T-cell (primary cell): Measurements from ENCODE around the gene SLCO3A1. TPM values are rescaled to one million over a fixed set of nuclear protein-coding genes. Genes with fewer than 3 reads are reported as not detected.

ENCODE experiments used
- ATAC-seq, 4 experiments: fragments of 200-7000 bp in 3 of 4; fragments of 150-1000 bp in 1 of 4; cut with Tn5 transposase; replicated peaks in 1 of 4; 1 replicate in 3 of 4; 2 replicates in 1 of 4; pipeline ENCODE4 v1.10.0; 2021; ENCODE audit warnings: moderate library complexity in 3 of 4, mild to moderate bottlenecking in 2 of 4, moderate number of reproducible peaks in 1 of 4
- CTCF ChIA-PET, 2 donors: fragments of 300-600 bp; sonication (Branson Sonifier 250); formaldehyde crosslinking; loops; one replicate each; lab custom pipeline; 2022; ENCODE audit warnings: antibody characterized with exemption in 2 of 2; lab: Charles Lee
- POLR2A ChIA-PET, 2 donors: fragments of 300-600 bp; sonication (Branson Sonifier 250); formaldehyde crosslinking; loops; one replicate each; lab custom pipeline; 2022; ENCODE audit warnings: antibody characterized with exemption in 2 of 2; lab: Charles Lee
- DNase-seq, 35 experiments: peaks; one replicate each; pipeline versions ENCODE4 v3.0.0 to v3.0.0-alpha.2; 2013 to 2023
- H3K27ac ChIP-seq: one replicate; pipeline ENCODE4 v1.5.1; 2013; ENCODE audit warnings: low read length
- H3K27me3 ChIP-seq, 2 experiments: replicated peaks in 1 of 2; 1 replicate in 1 of 2; 2 replicates in 1 of 2; pipeline versions ENCODE4 v1.6.1 to v1.7.0; 2013; ENCODE audit warnings: low read length in 1 of 2, mixed read lengths in 1 of 2; ENCODE audit not compliant: control insufficient read depth in 2 of 2, insufficient read depth in 2 of 2; ENCODE audit errors: extremely low read depth in 1 of 2
- H3K36me3 ChIP-seq, 2 donors: 1 replicate in 1 of 2; 2 replicates in 1 of 2; pipeline versions ENCODE4 v1.6.1 to v1.7.0; 2013; ENCODE audit warnings: low read length in 1 of 2; ENCODE audit not compliant: control insufficient read depth in 2 of 2, insufficient read depth in 1 of 2; ENCODE audit errors: extremely low read depth in 1 of 2
- H3K4me1 ChIP-seq, 2 experiments: 1 replicate in 1 of 2; 2 replicates in 1 of 2; pipeline versions ENCODE4 v1.6.1 to v1.7.0; 2013; ENCODE audit warnings: low read length in 2 of 2, mixed read lengths in 1 of 2; ENCODE audit not compliant: insufficient read depth in 2 of 2, control insufficient read depth in 1 of 2; ENCODE audit errors: extremely low read depth in 1 of 2
- H3K4me3 ChIP-seq, 2 donors: 1 replicate in 1 of 2; 2 replicates in 1 of 2; pipeline versions ENCODE4 v1.5.1 to v1.7.0; 2013; ENCODE audit warnings: mild to moderate bottlenecking in 2 of 2, low read length in 1 of 2, moderate library complexity in 1 of 2; ENCODE audit not compliant: control insufficient read depth in 1 of 2; ENCODE audit errors: extremely low read depth in 1 of 2
- H3K9me3 ChIP-seq: 2 replicates; pipeline ENCODE4 v1.7.0; 2013
- H3K27ac Mint-ChIP-seq, 2 donors: one replicate each; pipeline ENCODE4 v1.8.0; 2020 to 2021; ENCODE audit warnings: mild to moderate bottlenecking in 2 of 2, mixed read lengths in 2 of 2
- H3K27me3 Mint-ChIP-seq, 2 donors: one replicate each; pipeline ENCODE4 v1.8.0; 2021 to 2022; ENCODE audit warnings: mixed read lengths in 2 of 2
- H3K36me3 Mint-ChIP-seq: one replicate; pipeline ENCODE4 v1.8.0; 2021; ENCODE audit warnings: mixed read lengths
- H3K4me1 Mint-ChIP-seq, 3 donors: one replicate each; pipeline ENCODE4 v1.8.0; 2020 to 2022; ENCODE audit warnings: mixed read lengths in 3 of 3, mild to moderate bottlenecking in 1 of 3
- H3K4me3 Mint-ChIP-seq, 3 donors: one replicate each; pipeline ENCODE4 v1.8.0; 2020 to 2022; ENCODE audit warnings: mild to moderate bottlenecking in 3 of 3, mixed read lengths in 3 of 3, moderate library complexity in 3 of 3
- H3K9me3 Mint-ChIP-seq, 3 donors: one replicate each; pipeline ENCODE4 v1.8.0; 2020 to 2022; ENCODE audit warnings: mixed read lengths in 3 of 3
- WGBS: methylation state at CpG from one replicate; pipeline ENCODE4 v1.1.5; 2013; ENCODE audit warnings: missing lambda C conversion rate; ENCODE audit not compliant: insufficient coverage; 5-methylcytosine and 5-hydroxymethylcytosine counted together
- total RNA-seq, 35 experiments: library from RNA in 6 of 35; stranded (reverse) in 6 of 35; fragments of 120-200 nt in 1 of 35; gene quantifications; one replicate each; pipeline versions ENCODE4 v1.2.1 to v1.2.4 and lab custom pipeline; 2013 to 2026

The SLCO3A1 gene
- total RNA-seq, 5 donors from 2014 or later (not counting 1 experiment from before 2014, with no cell fraction given): 26.2 to 52.2 (median 38.7) TPM

DNA sequence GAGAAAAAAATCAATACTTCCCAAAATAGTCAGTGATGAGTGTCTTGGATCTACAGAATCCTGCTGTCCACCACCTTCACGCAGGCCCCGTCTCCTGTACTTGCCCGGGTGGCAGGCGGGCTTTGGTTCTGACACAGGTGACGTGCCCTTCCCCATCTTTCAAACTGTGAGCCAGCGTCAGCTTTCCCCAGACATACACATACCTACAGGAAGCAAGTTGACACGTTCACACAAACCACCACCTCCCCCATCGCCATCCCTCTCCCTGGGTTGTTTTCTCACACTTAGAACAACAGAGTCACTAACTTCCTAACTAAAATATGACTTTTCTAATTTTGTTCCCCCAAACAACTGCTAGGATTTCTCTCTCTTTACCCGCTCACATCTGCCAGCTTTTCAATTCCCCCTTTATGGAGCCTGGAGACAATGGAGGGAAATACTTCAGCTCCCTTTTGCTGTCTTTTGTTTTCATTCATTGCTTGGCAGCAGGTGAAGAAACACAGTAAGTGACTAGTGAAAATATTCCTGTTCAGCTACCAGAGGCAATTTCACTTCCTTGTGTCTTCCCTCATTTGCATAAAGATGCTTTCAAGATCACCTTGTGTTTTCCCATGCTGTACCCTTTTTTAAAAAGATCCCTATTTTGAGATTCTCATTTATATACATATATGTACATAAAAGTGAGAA is 248.3 kb downstream of the SLCO3A1 start:
- WGBS: 35% methylated on average over 8 of the region's 9 CpGs
- Mint-ChIP-seq H3K27me3 (no peaks in the 10 kb centered on the region), H3K9me3 (no peaks in the 10 kb centered on the region), H3K4me3 (no peak overlapping the region), H3K27ac (peak overlapping the region; percentile 65 to 70), H3K36me3 (peaks cover 51% of the 10 kb centered on the region), H3K4me1 (peaks cover 30 to 40% (median 37%) of the 10 kb centered on the region in 3 donors)
- H3K27me3 ChIP-seq: no peaks in the 10 kb centered on the region
- ATAC-seq: peak in 1 of 4 experiments; percentile 56
- no peaks in the 10 kb centered on the region for H3K9me3 ChIP-seq
- peak in 2 of 35 experiments; percentile 8 to 19 for DNase-seq
- H3K36me3 ChIP-seq: peaks cover 0 to 13% of the 10 kb centered on the region in 2 donors
- ChIA-PET POLR2A (no interaction called here), CTCF (interaction anchor here in 1 of 2 donors (0.6 kb wide), 1 partner anchor 16 kb away, joined by 3 read pairs; no protein-coding TSS in a partner anchor)
- H3K4me3 ChIP-seq: no peak overlapping the region
- peaks cover 3 to 17% of the 10 kb centered on the region in 2 experiments for H3K4me1 ChIP-seq
- H3K27ac ChIP-seq: no peak overlapping the region

DNA sequence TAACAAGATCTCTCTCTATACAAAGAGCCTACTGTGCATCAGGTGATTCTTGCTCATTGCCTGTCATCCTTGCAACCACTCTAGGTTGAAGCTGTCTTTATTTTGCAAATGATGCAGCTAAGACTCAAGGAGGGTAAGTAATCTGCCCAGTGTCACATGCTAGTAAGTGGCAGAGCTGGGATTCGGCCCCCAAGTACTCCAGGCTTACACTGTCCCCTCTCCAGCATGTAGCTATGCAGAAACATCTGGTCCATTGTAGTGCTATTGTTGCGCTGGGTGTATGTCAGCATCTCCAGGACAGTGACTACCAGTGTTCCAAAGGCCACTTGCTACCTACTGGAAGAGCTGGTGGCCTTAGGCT is 248.9 kb downstream of the SLCO3A1 start:
- Mint-ChIP-seq H3K4me3 (no peak overlapping the region), H3K27ac (no peak overlapping the region)
- no peak for ATAC-seq

DNA sequence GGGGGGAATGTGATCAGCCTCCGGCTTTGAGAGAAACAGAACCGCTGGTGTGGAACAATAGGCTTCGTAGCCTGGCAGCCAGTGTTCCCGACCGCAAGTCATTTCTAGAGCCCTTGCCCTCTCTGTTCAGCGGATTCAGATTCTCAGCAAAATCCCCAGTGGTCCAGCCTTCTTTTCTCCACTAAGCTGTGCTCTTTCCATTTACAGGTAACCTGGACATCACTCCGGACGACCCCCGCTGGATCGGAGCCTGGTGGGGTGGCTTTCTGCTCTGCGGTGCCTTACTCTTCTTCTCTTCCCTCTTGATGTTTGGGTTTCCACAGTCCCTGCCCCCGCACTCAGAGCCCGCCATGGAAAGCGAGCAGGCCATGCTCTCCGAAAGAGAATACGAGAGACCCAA is 250.6 kb downstream of the SLCO3A1 start:
- CTCF ChIA-PET: no interaction called here

More for the DNA sequence above, 248.9 kb downstream of the SLCO3A1 start:
- H3K9me3 Mint-ChIP-seq: no peaks in the 10 kb centered on the region
- DNase-seq: no peak
- peaks cover 26 to 38% (median 32%) of the 10 kb centered on the region in 3 donors for H3K4me1 Mint-ChIP-seq
- CTCF ChIA-PET: interaction anchor here in 1 of 2 donors (0.6 kb wide), 1 partner anchor 16 kb away, joined by 3 read pairs; no protein-coding TSS in a partner anchor
- WGBS: 100% methylated on average over 2 of the region's 2 CpGs
- H3K27me3 ChIP-seq: no peaks in the 10 kb centered on the region
- peaks cover 3 to 13% of the 10 kb centered on the region in 2 experiments for H3K4me1 ChIP-seq
- POLR2A ChIA-PET: no interaction called here
- no peaks in the 10 kb centered on the region for H3K9me3 ChIP-seq
- peaks cover 0 to 17% of the 10 kb centered on the region in 2 donors for H3K36me3 ChIP-seq
- no peak overlapping the region for H3K4me3 ChIP-seq
- no peaks in the 10 kb centered on the region for H3K27me3 Mint-ChIP-seq
- H3K27ac ChIP-seq: no peak overlapping the region
- H3K36me3 Mint-ChIP-seq: peaks cover 50% of the 10 kb centered on the region

DNA sequence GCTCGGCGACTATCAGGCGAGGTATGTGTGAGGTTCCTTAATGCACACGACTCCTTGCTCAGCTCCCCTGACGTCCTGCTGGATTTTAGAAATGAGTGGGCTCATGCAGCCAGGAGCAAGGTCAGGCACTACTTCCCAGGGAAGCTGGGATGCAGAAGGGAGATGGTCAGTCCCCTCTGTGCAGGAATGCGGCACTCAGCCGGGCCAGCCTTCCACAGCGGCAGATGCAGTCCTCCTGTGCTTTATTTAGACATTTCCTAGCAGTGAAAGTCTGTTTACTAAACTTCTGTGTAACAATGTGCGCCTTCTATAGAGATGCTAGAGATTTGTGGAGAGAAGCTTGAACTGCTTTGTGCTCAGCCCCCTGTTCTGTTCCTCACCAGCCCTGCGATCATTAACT is 252.1 kb downstream of the SLCO3A1 start:
- Mint-ChIP-seq H3K9me3 (no peaks in the 10 kb centered on the region), H3K36me3 (peaks cover 42% of the 10 kb centered on the region), H3K4me3 (no peak overlapping the region), H3K4me1 (peaks cover 26 to 31% (median 29%) of the 10 kb centered on the region in 3 donors), H3K27ac (no peak overlapping the region), H3K27me3 (no peaks in the 10 kb centered on the region)
- ChIA-PET CTCF (no interaction called here), POLR2A (no interaction called here)
- no peak for ATAC-seq
- Histone ChIP-seq H3K9me3 (no peaks in the 10 kb centered on the region), H3K36me3 (peaks cover 0 to 17% of the 10 kb centered on the region in 2 donors), H3K4me3 (no peak overlapping the region), H3K27me3 (no peaks in the 10 kb centered on the region), H3K27ac (no peak overlapping the region), H3K4me1 (peaks cover 8 to 17% of the 10 kb centered on the region in 2 experiments)
- no peak for DNase-seq
- 93% methylated on average over 8 of the region's 10 CpGs for WGBS

More for the DNA sequence above, 250.6 kb downstream of the SLCO3A1 start:
- Mint-ChIP-seq H3K9me3 (no peaks in the 10 kb centered on the region), H3K27me3 (no peaks in the 10 kb centered on the region), H3K36me3 (peaks cover 50% of the 10 kb centered on the region), H3K27ac (no peak overlapping the region), H3K4me1 (peaks cover 31 to 42% (median 38%) of the 10 kb centered on the region in 3 donors), H3K4me3 (no peak overlapping the region)
- Histone ChIP-seq H3K36me3 (peaks cover 0 to 17% of the 10 kb centered on the region in 2 donors), H3K27me3 (no peaks in the 10 kb centered on the region), H3K4me3 (no peak overlapping the region), H3K9me3 (no peaks in the 10 kb centered on the region), H3K4me1 (peaks cover 8 to 12% of the 10 kb centered on the region in 2 experiments), H3K27ac (no peak overlapping the region)
- ATAC-seq: no peak
- DNase-seq: no peak
- 97% methylated on average over 15 of the region's 16 CpGs for WGBS
- POLR2A ChIA-PET: no interaction called here

DNA sequence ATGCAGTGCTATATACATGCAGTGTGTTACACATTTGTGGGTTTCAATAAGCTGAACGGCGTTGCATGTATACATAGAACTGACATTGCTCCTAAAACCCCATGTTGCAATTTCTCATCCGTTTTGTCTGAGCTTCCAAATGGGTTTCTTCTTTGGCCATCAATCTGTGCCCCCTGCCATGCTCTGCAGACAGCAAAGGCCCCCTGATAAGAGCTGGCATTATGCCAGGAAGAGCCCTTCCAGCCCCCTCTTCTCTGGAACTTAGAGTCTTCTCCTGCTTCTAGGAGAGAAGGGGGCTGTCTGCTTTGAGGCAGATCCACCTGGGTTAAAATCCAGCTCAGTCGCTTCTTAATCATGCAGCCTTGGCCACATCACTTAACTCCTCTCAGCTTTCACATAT is 254.0 kb downstream of the SLCO3A1 start:
- ChIA-PET CTCF (no interaction called here), POLR2A (interaction anchor here in 1 of 2 donors (0.6 kb wide), 1 partner anchor 888 kb away, joined by 8 read pairs; no protein-coding TSS in a partner anchor)
- Mint-ChIP-seq H3K4me1 (peaks cover 12 to 18% (median 13%) of the 10 kb centered on the region in 3 donors), H3K27me3 (no peaks in the 10 kb centered on the region), H3K36me3 (peaks cover 38% of the 10 kb centered on the region), H3K4me3 (no peak overlapping the region), H3K27ac (no peak overlapping the region), H3K9me3 (no peaks in the 10 kb centered on the region)
- no peaks in the 10 kb centered on the region for H3K27me3 ChIP-seq
- DNase-seq: no peak
- H3K9me3 ChIP-seq: no peaks in the 10 kb centered on the region
- ATAC-seq: no peak
- 100% methylated on average over 2 of the region's 4 CpGs for WGBS
- H3K4me3 ChIP-seq: no peak overlapping the region
- H3K27ac ChIP-seq: no peak overlapping the region
- peaks cover 5 to 9% of the 10 kb centered on the region in 2 experiments for H3K4me1 ChIP-seq
- peaks cover 0 to 20% of the 10 kb centered on the region in 2 donors for H3K36me3 ChIP-seq

DNA sequence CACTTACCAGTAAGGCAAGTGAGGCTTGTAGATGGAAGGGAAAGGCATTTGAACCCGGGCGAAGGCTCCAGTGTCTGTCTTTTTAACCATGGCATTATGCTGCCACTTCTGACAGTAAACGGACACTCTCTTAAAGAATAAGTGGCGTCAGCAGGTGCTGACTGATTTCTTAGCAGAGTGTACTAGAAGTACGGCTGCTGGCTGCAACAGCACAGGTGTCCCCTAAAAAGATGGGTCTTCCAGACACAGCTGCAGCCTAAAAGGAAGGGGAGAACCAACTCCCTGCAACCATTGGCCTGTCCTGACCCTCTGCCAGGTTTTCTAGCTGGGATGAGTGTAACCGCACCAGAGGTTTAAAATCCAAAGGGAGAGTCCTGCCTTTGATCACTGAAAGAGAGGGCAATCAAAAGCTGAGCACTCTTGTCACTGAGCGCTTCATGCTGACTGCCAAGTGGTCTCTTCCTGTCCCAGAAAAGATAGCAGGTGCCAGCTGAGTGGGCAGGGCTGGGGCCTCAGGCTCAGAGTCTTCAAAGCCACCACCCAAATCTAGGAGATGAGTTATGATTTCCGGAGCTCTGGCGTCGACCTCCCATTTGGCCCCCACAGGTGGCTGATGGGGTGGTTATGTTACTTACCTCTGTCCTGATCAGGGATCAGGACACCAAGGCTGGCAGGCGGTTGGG is 255.8 kb downstream of the SLCO3A1 start:
- Histone ChIP-seq H3K27me3 (no peaks in the 10 kb centered on the region), H3K9me3 (no peaks in the 10 kb centered on the region), H3K36me3 (peaks cover 0 to 25% of the 10 kb centered on the region in 2 donors), H3K4me1 (peaks cover 5 to 9% of the 10 kb centered on the region in 2 experiments), H3K4me3 (no peak overlapping the region), H3K27ac (no peak overlapping the region)
- POLR2A ChIA-PET: interaction anchor here in 1 of 2 donors (0.5 kb wide), 1 partner anchor 1806 kb away, joined by 6 read pairs; no protein-coding TSS in a partner anchor
- WGBS: 75% methylated on average over 4 of the region's 11 CpGs
- Mint-ChIP-seq H3K36me3 (peaks cover 32% of the 10 kb centered on the region), H3K27me3 (no peaks in the 10 kb centered on the region), H3K4me3 (no peak overlapping the region), H3K27ac (no peak overlapping the region), H3K4me1 (peaks cover 12 to 18% (median 13%) of the 10 kb centered on the region in 3 donors), H3K9me3 (no peaks in the 10 kb centered on the region)
- DNase-seq (no peak), ATAC-seq (peak in 1 of 4 experiments; percentile 23)
- CTCF ChIA-PET: no interaction called here
